IPS-18a (cell line): Measurements from ENCODE around the gene RAMP1.
"Not testable (repeated sequence)": the region's sequence is repeated elsewhere in the genome, so short reads cannot be mapped to it uniquely, and the experiment has no call there.

ENCODE experiments used
- H3K27ac ChIP-seq: one replicate; pipeline ENCODE4 v1.5.1; 2013; ENCODE audit warnings: low read length
- H3K27me3 ChIP-seq: one replicate; pipeline ENCODE4 v1.6.1; 2013; ENCODE audit warnings: mild to moderate bottlenecking, low read length; ENCODE audit not compliant: control insufficient read depth, insufficient read depth
- H3K36me3 ChIP-seq: one replicate; pipeline ENCODE4 v1.6.1; 2013; ENCODE audit warnings: low read depth, low read length; ENCODE audit not compliant: control insufficient read depth
- H3K4me1 ChIP-seq: one replicate; pipeline ENCODE4 v1.6.1; 2013; ENCODE audit warnings: low read depth, low read length; ENCODE audit not compliant: control insufficient read depth
- H3K4me3 ChIP-seq: one replicate; pipeline ENCODE4 v1.5.1; 2013; ENCODE audit warnings: low read length
- H3K9ac ChIP-seq: one replicate; pipeline ENCODE4 v1.6.1; 2013; ENCODE audit warnings: mild to moderate bottlenecking, low read length, moderate library complexity
- H3K9me3 ChIP-seq: one replicate; pipeline ENCODE4 v1.6.1; 2013; ENCODE audit warnings: low read depth, low read length; ENCODE audit not compliant: control insufficient read depth

Gene RAMP1

DNA sequence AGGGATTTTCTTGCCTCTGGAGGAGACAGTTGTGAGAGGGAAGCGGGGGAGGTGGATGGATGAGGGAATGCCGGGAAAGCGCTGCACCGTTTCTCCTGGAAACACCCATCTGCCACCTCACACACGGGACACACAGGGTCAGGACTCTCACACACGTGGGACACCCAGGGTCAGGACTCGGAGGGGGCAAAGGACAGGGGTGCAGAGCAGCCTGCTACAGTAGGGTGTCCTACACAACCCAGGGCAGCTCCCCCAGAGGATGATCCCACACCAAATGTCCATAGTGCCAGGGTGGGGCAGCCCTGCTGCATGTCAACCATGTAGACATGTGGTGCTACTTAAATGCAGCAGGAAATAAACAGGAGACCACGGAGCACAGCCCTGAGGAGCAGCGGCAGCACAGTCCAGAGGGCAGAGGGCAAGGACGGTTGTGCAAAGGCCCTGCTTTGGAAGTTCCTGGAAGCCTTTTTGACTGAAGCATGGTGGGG lies 5.1 kb downstream of the RAMP1 start:
- H3K4me3 ChIP-seq, result no peak overlapping the region
- no peaks in the 10 kb centered on the region for H3K4me1 ChIP-seq
- no peak overlapping the region for H3K9ac ChIP-seq
- no peak overlapping the region for H3K27ac ChIP-seq
- peaks cover 22% of the 10 kb centered on the region for H3K27me3 ChIP-seq
- H3K9me3 ChIP-seq, result no peaks in the 10 kb centered on the region
- H3K36me3 ChIP-seq, result no peaks in the 10 kb centered on the region

DNA sequence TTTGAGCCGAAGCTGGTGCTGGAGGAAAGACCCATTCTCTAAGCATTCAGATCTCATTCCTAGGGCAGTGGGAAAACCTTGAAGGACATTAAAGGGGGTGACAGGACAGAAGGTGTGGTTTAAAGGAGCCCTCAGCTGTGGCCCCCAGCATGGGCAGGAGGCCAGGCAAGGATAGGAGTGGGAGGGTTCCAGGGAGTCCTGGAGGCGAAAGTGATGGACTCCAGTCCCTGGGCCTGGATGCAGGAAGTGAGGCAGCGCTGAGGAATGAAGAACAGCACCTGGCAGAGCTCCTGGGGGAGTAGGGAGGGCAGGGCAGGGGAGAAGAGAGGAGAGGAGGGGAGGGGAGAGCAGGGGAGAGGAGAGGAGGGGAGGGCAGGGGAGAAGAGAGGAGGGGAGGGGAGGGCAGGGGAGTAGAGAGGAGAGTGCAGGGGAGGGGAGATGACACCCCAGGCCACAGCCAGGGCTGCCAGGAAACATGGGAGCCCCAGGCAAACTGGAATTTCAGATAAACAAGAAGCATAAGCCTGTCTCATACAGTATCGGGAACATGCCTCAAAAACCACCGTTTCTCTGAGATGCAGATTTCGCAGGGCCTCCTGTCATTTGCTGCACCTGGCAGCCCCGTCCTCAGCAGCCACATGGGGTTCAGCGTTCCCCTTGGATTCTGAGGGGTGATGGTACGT lies 5.7 kb downstream of the RAMP1 start:
- no peaks in the 10 kb centered on the region for H3K36me3 ChIP-seq
- no peak overlapping the region for H3K9ac ChIP-seq
- H3K27ac ChIP-seq, result no peak overlapping the region
- no peak overlapping the region for H3K4me3 ChIP-seq
- peaks cover 17% of the 10 kb centered on the region for H3K27me3 ChIP-seq
- no peaks in the 10 kb centered on the region for H3K9me3 ChIP-seq
- no peaks in the 10 kb centered on the region for H3K4me1 ChIP-seq

DNA sequence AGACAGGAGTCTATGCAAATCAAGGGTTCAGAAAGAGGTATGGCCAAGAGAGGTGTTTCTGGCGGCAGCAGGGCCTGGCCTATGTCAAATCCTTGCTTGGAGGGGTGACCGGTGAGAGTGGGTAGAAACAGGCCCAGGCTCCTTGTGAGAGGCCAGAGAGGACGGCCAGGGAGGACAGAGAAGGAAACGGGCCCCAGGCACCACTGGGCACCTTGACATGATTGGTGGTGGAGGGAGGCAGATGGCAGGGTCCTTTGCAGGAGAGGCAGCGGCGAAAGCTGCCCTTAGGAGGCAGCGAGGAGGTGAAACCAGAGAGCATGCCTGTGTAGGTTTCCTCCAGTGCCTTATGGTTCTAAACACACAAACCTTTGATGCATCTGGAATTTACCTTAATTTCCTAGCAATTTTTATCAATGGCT lies 6.2 kb downstream of the RAMP1 start:
- no peak overlapping the region for H3K9ac ChIP-seq
- H3K4me3 ChIP-seq, result no peak overlapping the region
- H3K9me3 ChIP-seq, result no peaks in the 10 kb centered on the region
- no peaks in the 10 kb centered on the region for H3K36me3 ChIP-seq
- no peak overlapping the region for H3K27ac ChIP-seq
- no peaks in the 10 kb centered on the region for H3K4me1 ChIP-seq
- H3K27me3 ChIP-seq, result peaks cover 11% of the 10 kb centered on the region

DNA sequence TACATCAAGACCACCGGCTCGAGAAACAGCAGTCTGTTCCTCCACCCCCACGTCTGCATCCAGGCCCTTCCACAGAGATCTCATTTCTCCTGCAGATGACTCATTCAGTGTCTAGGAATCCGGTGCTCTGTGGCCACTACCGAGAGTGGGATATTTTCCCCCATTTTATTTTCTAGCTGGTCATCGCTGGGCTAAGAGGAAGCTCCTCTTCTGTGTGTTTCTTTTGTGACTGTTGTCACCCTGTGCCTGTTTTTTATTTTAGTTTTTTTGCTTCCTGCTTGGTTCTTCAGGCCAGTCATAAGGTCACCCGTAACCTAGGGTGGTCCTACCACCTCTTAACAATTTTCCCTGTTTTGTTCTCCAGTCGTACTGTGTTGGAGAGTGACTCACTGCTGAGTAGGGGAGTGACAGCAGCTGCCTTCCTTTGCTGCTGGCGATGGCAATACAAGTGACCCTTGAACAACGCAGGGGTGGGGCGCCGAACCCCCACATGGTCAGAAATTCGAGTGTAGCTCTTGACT lies 6.7 kb downstream of the RAMP1 start:
- Histone ChIP-seq H3K27me3 (peaks cover 6% of the 10 kb centered on the region), H3K36me3 (no peaks in the 10 kb centered on the region), H3K27ac (no peak overlapping the region), H3K9me3 (no peaks in the 10 kb centered on the region), H3K4me1 (no peaks in the 10 kb centered on the region), H3K9ac (no peak overlapping the region), H3K4me3 (no peak overlapping the region)

DNA sequence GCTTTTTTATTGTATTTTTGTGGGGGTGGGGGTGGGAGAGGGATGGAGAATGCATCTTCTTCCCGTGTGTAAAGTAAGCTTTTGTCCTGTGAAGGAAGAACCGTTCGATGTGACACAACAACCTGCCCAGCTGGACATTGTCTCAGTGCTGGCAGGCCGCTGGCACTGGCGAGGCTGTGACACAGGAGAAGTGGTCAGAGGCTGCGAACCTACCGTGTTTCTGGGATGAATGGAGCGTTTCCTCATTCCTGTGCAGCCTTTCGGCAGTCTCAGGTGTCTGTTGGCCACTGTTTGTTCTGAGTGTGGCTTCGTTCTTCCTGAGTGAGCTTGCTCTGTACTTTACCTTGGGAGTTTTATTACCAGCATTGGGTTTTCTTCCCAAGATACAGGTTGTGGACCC lies 8.0 kb downstream of the RAMP1 start:
- Histone ChIP-seq H3K4me1 (no peaks in the 10 kb centered on the region), H3K9me3 (no peaks in the 10 kb centered on the region), H3K36me3 (no peaks in the 10 kb centered on the region), H3K27me3 (no peaks in the 10 kb centered on the region), H3K4me3 (no peak overlapping the region), H3K9ac (no peak overlapping the region), H3K27ac (no peak overlapping the region)

DNA sequence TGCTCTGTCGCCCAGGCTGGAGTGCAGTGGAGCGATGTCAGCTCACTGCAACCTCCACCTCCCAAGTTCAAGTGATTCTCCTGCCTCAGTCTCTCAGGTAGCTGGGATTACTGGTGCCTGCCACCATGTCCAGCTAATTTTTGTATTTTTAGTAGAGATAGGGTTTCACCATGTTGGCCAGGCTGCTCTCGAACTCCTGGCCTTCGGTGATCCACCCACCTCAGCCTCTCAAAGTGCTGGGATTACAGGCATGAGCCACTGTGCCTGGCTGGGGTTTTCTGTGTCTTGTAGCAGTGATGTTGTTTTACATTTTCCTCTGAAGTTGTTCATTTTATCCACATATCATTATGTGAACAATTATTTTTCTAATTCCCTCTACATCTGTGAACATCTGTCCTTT lies 8.7 kb downstream of the RAMP1 start:
- not testable (repeated sequence) for H3K9me3 ChIP-seq, H3K4me1 ChIP-seq, H3K4me3 ChIP-seq, H3K36me3 ChIP-seq, H3K9ac ChIP-seq, H3K27ac ChIP-seq, H3K27me3 ChIP-seq

DNA sequence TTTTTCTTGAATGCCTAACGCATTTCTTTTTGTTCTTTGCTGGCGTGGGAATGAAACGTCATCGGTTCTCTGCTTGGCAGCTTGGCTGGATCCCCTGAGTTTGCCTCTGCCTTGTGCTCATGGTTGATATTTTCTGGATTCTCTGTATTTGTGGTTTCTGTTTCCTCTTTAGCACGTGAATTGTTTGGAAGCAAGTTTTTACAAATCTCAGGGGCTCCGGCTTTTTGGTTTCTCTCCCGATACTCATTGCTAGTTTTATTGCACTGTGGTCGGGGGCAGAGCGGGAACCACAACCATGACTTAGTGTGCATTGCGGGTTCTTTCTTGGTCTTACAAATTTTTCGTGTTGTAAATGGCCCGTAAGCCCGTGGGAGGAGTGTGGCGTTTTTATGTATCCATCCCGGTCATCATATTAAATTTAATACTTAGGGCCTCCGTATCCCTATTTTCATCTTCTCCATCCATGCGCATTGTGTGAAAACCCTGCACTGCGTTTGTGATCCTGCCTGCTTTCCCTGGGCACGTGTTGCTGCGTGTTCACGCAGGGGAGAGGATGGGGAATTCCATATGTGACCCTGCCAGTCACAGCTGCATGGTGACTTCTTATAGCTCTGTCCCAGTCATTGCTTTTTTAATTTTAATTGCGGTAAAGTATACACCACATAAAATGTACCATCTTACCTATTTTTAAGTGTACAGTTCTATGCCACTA lies 9.4 kb downstream of the RAMP1 start:
- no peak overlapping the region for H3K4me3 ChIP-seq
- no peaks in the 10 kb centered on the region for H3K9me3 ChIP-seq
- H3K27ac ChIP-seq, result no peak overlapping the region
- H3K36me3 ChIP-seq, result no peaks in the 10 kb centered on the region
- H3K27me3 ChIP-seq, result no peaks in the 10 kb centered on the region
- H3K4me1 ChIP-seq, result no peaks in the 10 kb centered on the region
- H3K9ac ChIP-seq, result no peak overlapping the region

DNA sequence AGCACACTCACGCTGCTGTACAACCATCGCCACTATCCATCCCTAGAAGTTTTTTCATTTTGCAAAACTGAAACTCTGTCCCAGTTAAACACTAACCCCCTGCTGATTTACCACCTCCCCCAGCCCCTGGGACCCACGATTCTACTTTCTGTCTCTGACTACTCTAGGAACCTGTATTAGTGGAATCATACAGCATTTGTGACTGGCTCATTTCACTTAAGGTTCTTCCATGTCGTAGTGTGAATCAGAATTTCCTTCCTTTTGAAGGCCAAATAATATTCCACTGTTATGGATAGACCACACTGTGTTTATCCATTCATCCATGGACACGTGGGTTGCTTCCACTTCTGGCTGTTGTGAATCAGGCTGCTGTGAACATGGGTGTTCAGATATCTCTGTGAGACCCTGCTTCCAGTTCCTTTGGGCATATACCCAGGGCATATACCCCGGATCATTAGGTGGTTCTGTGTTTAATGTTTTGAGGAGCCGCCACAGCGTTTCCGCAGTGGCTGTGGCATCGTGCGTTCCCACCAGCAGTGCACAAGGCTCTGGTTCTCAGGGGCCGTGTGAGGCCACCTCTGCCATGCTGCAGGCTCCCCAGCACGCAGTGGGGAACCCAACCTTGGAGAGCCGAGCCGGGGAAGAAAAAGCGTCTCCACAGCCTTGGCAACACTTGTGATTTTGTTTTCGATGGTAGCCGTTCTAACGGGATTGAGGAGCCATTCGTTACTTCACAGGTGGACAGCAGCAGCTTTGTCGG lies 10.1 kb downstream of the RAMP1 start:
- Histone ChIP-seq H3K27ac (no peak overlapping the region), H3K4me1 (no peaks in the 10 kb centered on the region)

DNA sequence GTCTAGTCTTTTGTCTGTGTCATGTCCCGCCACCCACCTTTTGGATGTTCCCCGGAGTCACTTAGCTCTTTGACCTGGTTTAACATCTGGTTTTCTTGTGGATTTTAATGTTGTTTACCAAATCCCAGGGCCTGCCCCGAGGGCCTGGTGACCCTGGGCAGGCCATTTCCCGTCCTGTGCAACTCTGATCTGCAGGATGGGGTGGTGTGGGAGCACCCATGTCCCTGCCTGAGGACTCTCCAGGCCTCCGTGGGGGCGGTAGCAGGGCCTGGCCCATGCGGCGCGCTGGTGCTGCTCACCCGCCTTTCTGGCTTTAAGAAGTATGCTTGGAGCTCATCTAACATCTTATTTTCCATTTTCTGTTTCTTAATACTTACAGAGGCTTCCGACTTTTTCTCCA lies 10.7 kb downstream of the RAMP1 start:
- H3K9ac ChIP-seq, result no peak overlapping the region
- no peak overlapping the region for H3K27ac ChIP-seq
- no peaks in the 10 kb centered on the region for H3K36me3 ChIP-seq
- no peaks in the 10 kb centered on the region for H3K4me1 ChIP-seq
- no peaks in the 10 kb centered on the region for H3K27me3 ChIP-seq
- no peaks in the 10 kb centered on the region for H3K9me3 ChIP-seq
- H3K4me3 ChIP-seq, result no peak overlapping the region

More for the DNA sequence above, 10.1 kb downstream of the RAMP1 start:
- no peak overlapping the region for H3K9ac ChIP-seq
- no peak overlapping the region for H3K4me3 ChIP-seq
- no peaks in the 10 kb centered on the region for H3K27me3 ChIP-seq
- H3K36me3 ChIP-seq, result no peaks in the 10 kb centered on the region
- no peaks in the 10 kb centered on the region for H3K9me3 ChIP-seq

DNA sequence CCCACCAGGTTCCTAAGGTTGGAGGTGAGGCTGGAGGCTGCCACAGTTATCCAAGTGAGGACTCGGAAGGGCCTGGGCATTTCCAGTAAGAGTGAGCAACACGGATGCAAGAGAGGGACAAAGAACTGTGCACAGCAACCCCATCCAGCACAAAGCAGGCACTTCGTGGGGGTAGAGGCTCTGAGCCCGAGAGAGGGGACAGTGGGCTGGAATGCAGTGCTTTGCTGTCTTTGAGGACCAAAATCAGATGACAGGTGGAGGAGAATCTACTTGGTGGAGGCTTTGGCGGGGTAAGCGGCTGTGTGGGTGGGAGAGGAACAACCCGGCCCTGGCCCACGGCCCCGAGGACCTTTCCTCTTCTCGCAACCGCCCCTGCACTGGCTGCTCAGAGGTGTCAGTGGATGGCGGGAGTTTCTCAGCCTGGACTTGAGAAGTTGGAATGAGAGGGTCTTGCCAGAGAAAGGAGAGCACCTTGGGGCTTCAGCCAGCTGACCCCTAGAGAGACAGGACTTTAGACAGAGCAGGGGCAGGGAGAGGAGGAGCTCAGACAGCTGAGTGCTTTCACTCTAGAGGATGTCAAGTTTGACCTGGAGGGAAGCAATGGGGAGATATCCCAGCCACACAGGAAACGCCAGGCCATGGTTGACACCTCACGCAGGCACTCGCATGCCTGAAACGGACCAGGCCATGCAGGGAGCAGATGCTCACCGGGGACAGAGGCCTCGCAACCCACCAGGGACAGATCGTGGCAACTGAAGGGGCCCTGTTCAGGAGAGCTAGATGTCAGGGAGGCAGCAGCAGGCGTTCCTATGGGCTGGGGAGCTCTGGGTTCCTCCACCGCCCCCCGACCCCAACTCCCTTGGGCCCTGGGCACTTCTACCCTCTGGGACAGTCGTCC lies 11.6 kb downstream of the RAMP1 start:
- no peaks in the 10 kb centered on the region for H3K36me3 ChIP-seq
- no peaks in the 10 kb centered on the region for H3K4me1 ChIP-seq
- no peak overlapping the region for H3K27ac ChIP-seq
- H3K4me3 ChIP-seq, result no peak overlapping the region
- no peak overlapping the region for H3K9ac ChIP-seq
- H3K27me3 ChIP-seq, result no peaks in the 10 kb centered on the region
- H3K9me3 ChIP-seq, result no peaks in the 10 kb centered on the region
